NCI-H446 (cell line): ENCODE results near the gene SMPDL3B.
A peak's percentile ranks its signal among the peaks of the same experiment; 100 is the strongest.
"Not testable (repeated sequence)": the region's sequence is repeated elsewhere in the genome, so short reads cannot be mapped to it uniquely, and the experiment has no call there.

Source experiments
- DNase-seq, 2 experiments: peaks; one replicate each; lab custom pipeline; 2025; lab: John Stamatoyannopoulos, UW

Gene SMPDL3B

DNA sequence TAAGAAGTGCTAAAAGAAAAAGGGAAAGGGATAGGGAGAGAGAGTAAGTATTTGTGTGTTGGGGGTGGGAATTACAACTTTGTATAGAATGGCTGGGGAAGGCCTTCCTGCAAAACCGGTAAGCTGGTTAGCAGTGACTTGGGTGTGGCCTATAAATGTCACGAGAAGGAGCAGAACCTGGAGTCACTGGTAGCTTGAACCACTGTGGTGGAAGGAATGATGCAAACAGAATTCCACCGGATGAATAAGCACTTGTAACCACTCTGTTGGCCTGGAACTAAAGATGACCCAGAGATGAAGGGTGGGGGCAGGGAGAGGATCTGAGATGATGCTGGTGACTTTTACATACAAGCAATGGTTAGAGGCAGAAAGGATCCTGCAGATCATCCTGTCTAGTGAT is 33.9 kb downstream of the SMPDL3B start:
- DNase-seq = no peak

DNA sequence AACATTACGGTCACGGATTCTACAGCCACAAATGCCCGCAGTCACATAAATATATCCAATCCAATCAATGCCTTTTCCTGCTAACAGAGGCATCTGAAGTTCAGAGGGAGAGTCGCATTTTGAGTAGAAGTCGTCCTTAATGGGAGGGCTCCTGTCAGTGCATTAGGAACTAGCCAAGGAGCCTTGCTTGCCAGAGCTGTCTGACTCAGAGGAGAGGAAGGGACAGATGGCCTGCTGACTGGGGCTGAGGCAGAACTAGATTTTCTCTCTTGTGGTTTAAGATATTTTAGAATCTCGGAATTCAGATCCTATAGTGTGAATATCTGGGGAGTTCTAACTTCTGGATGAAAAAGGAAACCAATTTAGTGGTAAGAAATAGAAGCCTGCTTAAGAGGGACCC is 35.6 kb downstream of the SMPDL3B start:
- peak; percentile 61 to 83 for DNase-seq

DNA sequence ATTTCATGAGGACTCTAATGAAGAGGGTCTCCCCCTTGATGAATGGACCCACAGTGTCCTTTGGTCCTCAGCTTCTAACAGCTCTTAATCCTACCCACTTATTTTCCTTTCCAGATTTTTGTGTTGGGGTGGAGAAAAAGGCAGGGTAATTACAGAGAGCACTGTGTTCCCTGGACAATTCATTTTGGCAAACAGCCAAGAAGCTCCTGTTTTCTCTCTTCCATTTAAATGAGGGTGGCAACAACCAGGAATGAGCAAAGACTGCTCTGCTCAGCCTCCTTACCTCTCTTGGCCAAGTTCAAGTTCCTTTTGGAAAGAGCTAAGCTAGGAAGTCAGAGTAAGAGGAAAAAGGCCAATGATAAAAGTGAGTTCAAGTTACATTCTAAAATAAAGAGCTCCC is 36.9 kb downstream of the SMPDL3B start:
- peak; percentile 8 to 85 for DNase-seq

DNA sequence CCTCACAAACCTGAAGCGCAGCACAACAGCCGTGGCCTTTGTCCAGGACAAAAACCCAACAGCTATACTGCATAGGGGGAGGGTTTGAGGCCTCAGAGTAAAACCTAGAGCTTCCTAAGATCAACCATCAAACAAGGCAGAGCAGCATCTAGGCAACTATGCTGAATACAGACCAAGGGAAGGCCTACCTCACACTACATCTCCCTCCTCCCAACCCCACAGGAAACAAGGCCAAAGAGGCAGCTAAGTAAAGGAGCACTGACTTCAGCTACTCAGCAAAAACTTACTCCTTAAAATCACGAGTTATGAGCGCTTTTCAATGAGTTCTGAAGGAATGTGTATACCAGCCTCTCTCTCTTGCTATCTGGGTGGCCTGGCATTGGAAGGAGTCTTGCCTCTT is 37.3 kb downstream of the SMPDL3B start:
- DNase-seq = no peak

DNA sequence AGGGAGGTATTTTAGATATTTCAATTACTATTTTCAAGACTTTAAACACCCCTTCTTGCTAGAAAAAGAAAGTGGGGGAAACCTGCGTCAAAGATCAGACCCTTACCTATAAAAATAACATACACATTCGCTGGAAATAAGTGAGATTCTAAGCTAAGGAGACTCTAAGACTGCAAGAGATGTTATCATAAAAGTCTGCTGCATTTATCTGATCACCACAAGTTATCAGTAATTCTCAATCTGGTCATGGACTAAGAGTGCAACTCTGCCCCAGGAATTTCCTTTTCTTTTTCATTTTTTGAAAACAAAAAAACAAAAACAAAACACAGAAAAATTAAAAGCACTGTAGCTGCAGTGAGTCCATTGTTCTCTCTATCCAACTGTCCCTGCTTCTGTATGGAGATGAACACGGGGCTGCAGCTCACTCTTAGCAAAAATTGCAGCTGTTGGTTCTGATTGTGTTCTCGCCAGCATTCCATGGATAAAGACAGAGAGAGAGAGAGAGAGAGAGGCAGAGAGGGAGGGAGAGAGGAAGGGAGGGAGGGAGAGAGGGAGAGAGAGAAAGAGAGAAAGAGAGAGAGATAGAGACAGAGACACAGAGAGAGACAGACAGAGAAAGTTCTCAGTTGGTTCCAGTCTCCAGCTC is 39.1 kb downstream of the SMPDL3B start:
- no peak for DNase-seq

DNA sequence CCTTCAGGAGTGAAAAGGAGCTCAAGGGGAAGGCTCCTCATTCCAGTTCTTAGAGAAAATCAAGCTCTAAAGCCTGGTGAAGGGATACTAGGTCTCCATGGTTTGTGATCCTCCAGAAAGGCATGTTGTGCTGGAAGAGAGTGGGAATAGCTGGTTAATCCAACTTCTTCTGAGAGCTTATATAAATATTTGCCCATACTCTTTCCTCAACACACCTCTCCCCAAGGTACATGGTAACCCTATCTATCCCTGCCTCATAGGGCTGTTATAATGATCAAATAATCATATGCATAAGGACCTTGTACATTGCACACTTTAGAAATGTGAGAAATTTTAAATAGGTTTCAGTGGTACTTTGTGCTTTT is 39.6 kb downstream of the SMPDL3B start:
- DNase-seq = no peak

DNA sequence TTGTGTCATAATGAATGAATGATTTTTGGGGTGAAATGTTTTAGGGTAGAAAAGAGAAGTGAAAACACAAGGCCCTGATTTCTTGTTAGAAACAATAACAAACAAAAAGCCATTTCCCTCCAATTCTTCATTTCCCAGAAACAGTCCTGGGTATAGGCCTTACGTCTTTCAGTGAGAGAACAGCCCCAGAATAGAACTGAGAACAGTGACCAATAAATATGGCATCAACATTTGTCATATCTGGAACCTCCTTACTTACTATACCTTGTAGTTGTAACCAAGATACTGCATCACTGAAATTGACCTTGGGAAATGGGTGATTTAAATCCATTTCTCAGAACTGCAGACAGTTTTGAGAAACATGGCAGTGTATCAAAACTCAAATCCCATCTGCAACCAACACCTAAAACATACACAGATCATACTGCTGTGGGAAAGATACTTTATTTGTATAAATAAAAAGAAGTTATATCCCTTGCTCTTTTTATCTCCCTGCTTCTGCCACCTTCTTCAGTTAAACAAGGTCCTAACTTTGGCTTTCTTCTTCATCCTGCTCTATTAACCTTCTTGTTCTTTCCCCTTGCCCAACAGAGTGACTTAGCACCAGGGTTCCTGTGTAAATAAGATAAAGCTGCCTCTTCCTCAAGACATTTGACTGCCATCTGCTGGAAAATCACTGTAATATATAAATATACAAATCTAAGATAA is 44.5 kb downstream of the SMPDL3B start:
- DNase-seq = peak in 1 of 2 experiments; percentile 67

DNA sequence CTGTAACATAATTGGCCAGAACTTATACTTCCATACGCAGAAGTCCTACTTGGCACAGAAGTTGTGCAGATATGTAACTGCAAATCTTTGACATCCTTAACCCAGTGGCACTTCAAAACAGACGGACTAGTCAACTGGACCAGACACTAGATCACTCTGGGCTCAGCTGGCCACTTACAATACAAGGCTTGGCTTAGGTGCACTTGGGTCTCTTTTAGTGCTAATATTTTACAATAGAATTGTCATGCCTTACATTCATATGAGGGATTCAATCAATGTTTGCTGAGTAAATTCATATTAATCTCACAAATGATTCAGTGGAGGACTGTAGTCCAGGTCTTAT is 45.0 kb downstream of the SMPDL3B start:
- no peak for DNase-seq

DNA sequence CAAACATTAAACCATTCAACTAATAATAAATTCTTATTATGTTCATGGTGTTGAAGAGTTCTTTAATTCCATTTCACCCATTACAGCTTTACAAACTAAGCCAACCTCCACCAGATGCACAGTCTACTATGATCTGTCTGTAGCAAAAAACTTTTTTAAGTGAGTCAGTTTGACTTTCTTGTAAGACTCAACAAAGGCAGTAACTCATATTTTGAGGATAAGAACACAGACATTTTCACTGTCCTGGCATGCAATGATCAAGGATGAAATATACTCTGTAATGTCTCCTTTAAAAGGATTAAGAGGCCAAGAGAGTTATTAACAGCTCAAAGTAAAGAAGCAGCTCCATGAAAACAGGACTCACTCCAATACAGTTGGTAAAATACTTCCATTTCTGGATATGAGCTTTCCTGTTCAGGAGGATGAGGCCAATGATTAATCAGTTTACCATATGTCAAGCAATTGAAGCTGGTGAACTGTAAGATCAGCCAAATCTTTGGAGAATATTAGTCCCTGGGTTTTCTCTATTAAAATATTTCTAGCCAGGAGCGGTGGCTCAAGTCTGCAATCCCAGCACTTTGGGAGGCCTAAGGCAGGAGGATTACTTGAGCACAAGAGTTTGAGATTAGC is 45.5 kb downstream of the SMPDL3B start:
- DNase-seq = peak in 1 of 2 experiments; percentile 49

DNA sequence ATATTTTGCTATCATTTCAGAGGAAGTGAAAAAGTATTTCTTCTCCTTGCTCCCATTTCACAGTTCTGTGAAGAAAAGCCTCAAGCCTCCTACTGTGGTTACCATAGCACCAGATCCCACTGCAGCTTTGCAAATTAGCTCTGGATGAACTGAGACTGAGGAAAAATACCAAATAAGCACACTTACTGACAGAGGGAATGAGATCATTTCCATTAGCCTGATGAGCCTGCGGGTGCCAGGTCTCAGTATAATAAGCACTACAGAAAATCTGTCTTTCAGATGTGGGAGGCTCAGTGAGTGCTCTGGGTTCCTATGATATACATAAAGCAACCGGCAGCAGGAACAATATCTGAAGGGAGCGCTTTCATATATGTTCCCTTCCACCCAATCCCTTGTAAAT is 46.3 kb downstream of the SMPDL3B start:
- DNase-seq = peak; percentile 61 to 79

DNA sequence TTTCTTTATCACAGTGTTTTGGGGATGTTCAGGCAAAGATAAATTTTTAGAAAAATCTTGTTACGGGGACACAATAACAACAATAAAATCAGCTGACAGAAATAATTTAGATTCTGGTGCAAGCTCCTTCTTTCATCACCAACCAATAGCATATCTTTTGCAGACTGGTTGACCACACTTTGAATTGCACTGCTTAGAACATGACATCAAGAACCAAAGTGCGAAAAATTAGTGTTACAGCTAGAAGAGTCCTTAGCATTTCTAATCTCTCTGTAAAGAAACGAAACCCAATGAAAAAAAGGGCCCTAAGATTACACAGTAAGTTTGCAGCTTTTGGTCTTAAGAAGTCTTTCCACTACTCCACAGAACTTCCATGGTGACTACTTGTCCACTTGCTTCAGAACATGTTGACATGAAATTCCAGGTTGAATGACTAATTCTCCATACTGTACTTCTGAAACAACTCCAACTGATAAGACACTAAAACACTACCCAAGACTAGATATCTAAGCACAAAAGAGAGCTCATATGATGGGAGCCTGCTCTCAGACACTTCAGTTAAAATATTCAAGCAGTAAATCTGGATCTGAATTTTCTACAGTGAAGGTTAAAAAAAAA is 56.2 kb downstream of the SMPDL3B start:
- no peak for DNase-seq

DNA sequence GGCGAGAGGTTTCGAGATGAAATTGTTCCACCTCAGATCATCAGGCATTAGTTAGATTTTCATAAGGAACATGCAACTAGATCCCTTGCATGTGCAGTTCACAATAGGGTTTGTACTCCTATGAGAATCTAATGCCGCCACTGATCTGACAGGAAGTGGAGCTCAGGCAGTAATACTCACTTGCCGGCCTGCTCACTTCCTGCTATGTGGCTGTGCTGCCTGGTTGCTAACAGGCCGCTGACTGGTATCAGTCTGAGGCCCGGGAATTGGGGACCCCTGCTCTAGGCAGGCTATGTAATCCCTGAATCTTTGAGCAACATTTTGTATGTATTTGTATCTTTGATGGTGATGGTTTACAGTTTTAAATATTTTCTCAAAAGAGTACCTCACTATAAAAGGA is 57.5 kb downstream of the SMPDL3B start:
- DNase-seq = no peak

DNA sequence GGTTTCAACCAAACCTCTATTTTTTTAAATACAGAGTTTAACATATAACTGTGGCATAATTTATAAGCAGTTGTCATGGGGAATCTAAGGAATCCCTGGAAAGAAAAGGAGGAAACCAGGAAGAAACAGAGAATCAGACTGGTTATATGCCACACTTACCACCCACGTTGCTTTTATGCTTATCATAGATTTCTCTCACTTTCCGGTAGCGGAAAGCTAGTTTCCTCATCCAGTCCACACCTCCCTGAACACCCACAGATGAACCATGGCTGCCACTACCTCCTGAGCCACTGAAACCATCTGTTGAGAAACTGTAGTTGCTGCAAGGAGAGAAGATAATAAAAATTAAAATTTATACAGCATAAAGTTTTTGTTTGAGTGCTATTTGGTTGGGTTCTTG is 58.4 kb downstream of the SMPDL3B start:
- no peak for DNase-seq

DNA sequence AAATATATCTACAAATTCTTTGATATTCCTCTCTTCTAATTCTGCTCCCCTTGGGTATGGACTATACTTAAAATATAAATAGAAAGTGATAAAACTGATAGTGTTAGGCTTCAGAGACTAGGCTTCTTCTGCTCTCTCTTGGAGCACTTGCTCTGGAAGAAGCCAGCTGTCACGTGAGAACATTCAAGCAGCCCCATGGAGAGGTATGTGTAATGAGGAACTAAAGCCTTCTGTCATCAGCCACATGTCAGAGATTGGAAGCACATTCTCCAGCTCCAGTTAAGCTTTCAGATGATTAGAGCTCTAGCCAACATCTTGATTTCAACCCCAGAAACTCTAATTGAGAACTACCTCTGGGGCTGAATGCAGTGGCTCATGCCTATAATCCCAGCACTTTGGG is 59.3 kb downstream of the SMPDL3B start:
- peak in 1 of 2 experiments; percentile 31 for DNase-seq

DNA sequence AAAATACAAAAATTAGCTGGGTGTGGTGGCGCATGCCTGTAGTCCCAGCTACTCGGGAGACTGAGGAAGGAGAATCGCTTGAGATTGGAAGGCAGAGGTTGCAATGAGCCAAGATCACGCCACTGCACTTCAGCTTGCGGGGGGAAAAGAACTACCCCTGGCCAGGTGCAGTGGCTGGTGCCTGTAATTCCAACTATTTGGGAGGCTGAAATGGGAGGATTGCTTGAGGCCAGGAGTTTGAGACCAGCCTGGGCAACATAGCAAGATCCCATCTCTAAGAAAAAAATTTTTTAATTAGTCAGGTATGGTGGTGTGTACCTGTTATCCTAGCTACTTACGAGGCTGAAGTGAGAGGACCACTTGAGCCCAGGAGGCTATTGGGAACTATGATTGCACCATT is 59.7 kb downstream of the SMPDL3B start:
- DNase-seq = not testable (repeated sequence)

DNA sequence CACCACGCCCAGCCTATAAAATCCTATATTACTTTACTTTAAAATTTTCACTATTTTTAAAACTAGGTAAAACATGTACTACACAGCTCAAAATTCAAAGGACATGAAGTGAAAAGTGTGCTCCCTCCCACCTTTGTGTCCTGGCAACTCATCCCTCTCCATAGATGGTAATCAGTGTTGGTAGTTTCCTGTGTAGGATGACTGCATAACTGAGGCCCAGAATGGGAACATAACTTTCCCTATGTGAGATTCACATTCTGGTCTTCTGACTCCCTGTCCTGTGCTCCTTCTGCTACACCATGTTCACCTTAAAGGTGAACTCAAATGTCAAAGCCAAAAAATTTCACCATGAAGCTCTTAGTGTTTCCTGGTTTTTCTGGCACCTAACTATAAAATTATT is 64.3 kb downstream of the SMPDL3B start:
- DNase-seq = no peak

DNA sequence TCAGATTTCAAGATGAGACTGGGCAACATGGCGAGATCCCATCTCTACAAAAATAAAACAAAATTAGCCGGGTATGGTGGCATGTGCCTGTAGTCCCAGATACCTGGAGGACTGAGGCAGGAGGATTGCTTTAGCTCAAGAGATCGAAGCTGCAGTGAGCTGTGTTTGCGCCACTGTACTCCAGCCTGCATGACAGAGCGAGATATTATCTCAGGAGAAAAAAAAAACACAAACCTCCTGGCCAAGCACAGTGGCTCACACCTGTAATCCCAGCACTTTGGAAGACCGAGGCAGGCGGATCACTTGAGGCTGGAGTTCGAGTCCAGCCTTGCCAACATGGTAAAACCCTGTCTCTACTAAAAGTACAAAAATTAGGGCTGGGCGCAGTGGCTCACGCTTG is 67.8 kb downstream of the SMPDL3B start:
- no peak for DNase-seq

DNA sequence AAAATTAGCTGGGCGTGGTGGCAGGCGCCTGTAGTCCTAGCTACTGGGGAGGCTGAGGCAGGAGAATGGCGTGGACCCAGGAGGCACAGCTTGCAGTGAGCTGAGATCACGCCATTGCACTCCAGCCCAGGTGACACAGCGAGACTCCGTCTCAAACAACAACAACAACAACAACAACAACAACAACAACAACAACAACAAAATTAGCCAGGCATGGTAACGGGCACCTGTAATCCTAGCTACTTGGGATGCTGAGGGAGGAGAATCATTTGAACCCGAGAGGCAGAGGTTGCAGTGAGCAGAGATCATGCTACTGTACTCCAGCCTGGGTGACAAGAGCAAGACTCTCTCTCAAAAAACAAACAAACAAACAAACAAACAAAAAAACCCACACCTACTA is 68.3 kb downstream of the SMPDL3B start:
- DNase-seq = not testable (repeated sequence)
